T-cell (primary cell): ENCODE results near the gene TPPP. TPM values are rescaled to one million over a fixed set of nuclear protein-coding genes. Genes with fewer than 3 reads are reported as not detected.

Source experiments
- ATAC-seq, 4 experiments: fragments of 200-7000 bp in 3 of 4; fragments of 150-1000 bp in 1 of 4; cut with Tn5 transposase; replicated peaks in 1 of 4; 1 replicate in 3 of 4; 2 replicates in 1 of 4; pipeline ENCODE4 v1.10.0; 2021; ENCODE audit warnings: moderate library complexity in 3 of 4, mild to moderate bottlenecking in 2 of 4, moderate number of reproducible peaks in 1 of 4
- CTCF ChIA-PET, 2 donors: fragments of 300-600 bp; sonication (Branson Sonifier 250); formaldehyde crosslinking; loops; one replicate each; lab custom pipeline; 2022; ENCODE audit warnings: antibody characterized with exemption in 2 of 2; lab: Charles Lee
- POLR2A ChIA-PET, 2 donors: fragments of 300-600 bp; sonication (Branson Sonifier 250); formaldehyde crosslinking; loops; one replicate each; lab custom pipeline; 2022; ENCODE audit warnings: antibody characterized with exemption in 2 of 2; lab: Charles Lee
- DNase-seq, 35 experiments: peaks; one replicate each; pipeline versions ENCODE4 v3.0.0 to v3.0.0-alpha.2; 2013 to 2023
- H3K27ac ChIP-seq: one replicate; pipeline ENCODE4 v1.5.1; 2013; ENCODE audit warnings: low read length
- H3K27me3 ChIP-seq, 2 experiments: replicated peaks in 1 of 2; 1 replicate in 1 of 2; 2 replicates in 1 of 2; pipeline versions ENCODE4 v1.6.1 to v1.7.0; 2013; ENCODE audit warnings: low read length in 1 of 2, mixed read lengths in 1 of 2; ENCODE audit not compliant: control insufficient read depth in 2 of 2, insufficient read depth in 2 of 2; ENCODE audit errors: extremely low read depth in 1 of 2
- H3K36me3 ChIP-seq, 2 donors: 1 replicate in 1 of 2; 2 replicates in 1 of 2; pipeline versions ENCODE4 v1.6.1 to v1.7.0; 2013; ENCODE audit warnings: low read length in 1 of 2; ENCODE audit not compliant: control insufficient read depth in 2 of 2, insufficient read depth in 1 of 2; ENCODE audit errors: extremely low read depth in 1 of 2
- H3K4me1 ChIP-seq, 2 experiments: 1 replicate in 1 of 2; 2 replicates in 1 of 2; pipeline versions ENCODE4 v1.6.1 to v1.7.0; 2013; ENCODE audit warnings: low read length in 2 of 2, mixed read lengths in 1 of 2; ENCODE audit not compliant: insufficient read depth in 2 of 2, control insufficient read depth in 1 of 2; ENCODE audit errors: extremely low read depth in 1 of 2
- H3K4me3 ChIP-seq, 2 donors: 1 replicate in 1 of 2; 2 replicates in 1 of 2; pipeline versions ENCODE4 v1.5.1 to v1.7.0; 2013; ENCODE audit warnings: mild to moderate bottlenecking in 2 of 2, low read length in 1 of 2, moderate library complexity in 1 of 2; ENCODE audit not compliant: control insufficient read depth in 1 of 2; ENCODE audit errors: extremely low read depth in 1 of 2
- H3K9me3 ChIP-seq: 2 replicates; pipeline ENCODE4 v1.7.0; 2013
- H3K27ac Mint-ChIP-seq, 2 donors: one replicate each; pipeline ENCODE4 v1.8.0; 2020 to 2021; ENCODE audit warnings: mild to moderate bottlenecking in 2 of 2, mixed read lengths in 2 of 2
- H3K27me3 Mint-ChIP-seq, 2 donors: one replicate each; pipeline ENCODE4 v1.8.0; 2021 to 2022; ENCODE audit warnings: mixed read lengths in 2 of 2
- H3K36me3 Mint-ChIP-seq: one replicate; pipeline ENCODE4 v1.8.0; 2021; ENCODE audit warnings: mixed read lengths
- H3K4me1 Mint-ChIP-seq, 3 donors: one replicate each; pipeline ENCODE4 v1.8.0; 2020 to 2022; ENCODE audit warnings: mixed read lengths in 3 of 3, mild to moderate bottlenecking in 1 of 3
- H3K4me3 Mint-ChIP-seq, 3 donors: one replicate each; pipeline ENCODE4 v1.8.0; 2020 to 2022; ENCODE audit warnings: mild to moderate bottlenecking in 3 of 3, mixed read lengths in 3 of 3, moderate library complexity in 3 of 3
- H3K9me3 Mint-ChIP-seq, 3 donors: one replicate each; pipeline ENCODE4 v1.8.0; 2020 to 2022; ENCODE audit warnings: mixed read lengths in 3 of 3
- WGBS: methylation state at CpG from one replicate; pipeline ENCODE4 v1.1.5; 2013; ENCODE audit warnings: missing lambda C conversion rate; ENCODE audit not compliant: insufficient coverage; 5-methylcytosine and 5-hydroxymethylcytosine counted together
- total RNA-seq, 35 experiments: library from RNA in 6 of 35; stranded (reverse) in 6 of 35; fragments of 120-200 nt in 1 of 35; gene quantifications; one replicate each; pipeline versions ENCODE4 v1.2.1 to v1.2.4 and lab custom pipeline; 2013 to 2026

TPPP gene
- total RNA-seq, 5 donors from 2014 or later (not counting 1 experiment from before 2014, with no cell fraction given), result 0.73 to 8.2 (median 1.1) TPM

DNA sequence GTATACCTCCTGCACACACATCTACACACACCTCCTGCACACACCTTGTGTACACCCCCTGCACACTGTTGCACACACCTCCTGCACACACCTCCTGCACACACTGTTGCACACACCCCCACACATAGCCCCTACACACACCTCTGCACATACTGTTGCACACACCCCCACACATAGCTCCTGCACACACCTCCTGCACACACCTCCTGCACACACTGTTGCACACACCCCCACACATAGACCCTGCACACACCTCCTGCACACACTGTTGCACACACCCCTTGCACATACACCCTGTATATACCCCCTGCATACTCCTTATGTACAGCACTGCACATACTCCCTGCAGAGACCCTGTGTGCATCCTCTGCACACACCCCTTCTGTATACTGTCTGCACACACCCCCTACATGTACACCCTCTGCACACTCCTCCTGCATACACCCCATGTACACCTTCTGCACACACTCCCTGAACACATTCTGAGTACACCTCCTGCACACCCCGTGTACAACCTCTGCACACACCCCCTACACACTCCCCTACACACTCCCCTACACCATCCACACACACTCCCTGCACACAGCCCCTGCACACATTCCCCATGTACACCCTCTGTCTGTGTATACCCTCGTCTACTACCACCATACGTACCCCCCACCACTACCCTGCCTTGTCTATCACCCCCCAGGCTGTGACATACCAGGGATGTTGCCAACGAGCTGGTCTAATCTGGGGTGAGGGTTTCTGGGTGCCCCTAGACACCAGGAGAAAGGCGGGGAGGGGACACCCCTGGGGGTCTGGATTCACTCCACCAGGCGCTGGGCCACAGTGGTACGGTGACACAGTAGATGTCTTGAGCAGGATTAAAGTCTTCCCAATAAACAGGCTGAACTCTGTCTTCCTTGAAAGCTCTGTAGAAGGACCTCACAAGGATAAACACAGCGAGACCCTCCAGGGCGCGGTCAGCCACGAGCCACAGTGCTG lies 82.1 kb downstream of the TPPP start:
- no peak overlapping the region for H3K27ac ChIP-seq
- H3K4me1 ChIP-seq, result peaks cover 4 to 37% of the 10 kb centered on the region in 2 experiments
- no peaks in the 10 kb centered on the region for H3K36me3 ChIP-seq
- Mint-ChIP-seq H3K4me1 (peaks cover 41 to 58% (median 52%) of the 10 kb centered on the region in 3 donors), H3K27me3 (peaks cover 11 to 14% of the 10 kb centered on the region in 2 donors), H3K27ac (no peak overlapping the region), H3K9me3 (no peaks in the 10 kb centered on the region), H3K4me3 (peak overlapping the region; percentile 74 to 90 (median 80)), H3K36me3 (peaks cover 5% of the 10 kb centered on the region)
- peaks cover 0 to 29% of the 10 kb centered on the region in 2 experiments for H3K27me3 ChIP-seq
- DNase-seq, result peak in 3 of 35 experiments; percentile 4 to 11 (median 7)
- ATAC-seq, result no peak
- CTCF ChIA-PET, result no interaction called here
- POLR2A ChIA-PET, result no interaction called here
- H3K9me3 ChIP-seq, result no peaks in the 10 kb centered on the region
- H3K4me3 ChIP-seq, result peak overlapping the region; percentile 60 to 92
- WGBS, result 54% methylated on average over 5 of the region's 11 CpGs

DNA sequence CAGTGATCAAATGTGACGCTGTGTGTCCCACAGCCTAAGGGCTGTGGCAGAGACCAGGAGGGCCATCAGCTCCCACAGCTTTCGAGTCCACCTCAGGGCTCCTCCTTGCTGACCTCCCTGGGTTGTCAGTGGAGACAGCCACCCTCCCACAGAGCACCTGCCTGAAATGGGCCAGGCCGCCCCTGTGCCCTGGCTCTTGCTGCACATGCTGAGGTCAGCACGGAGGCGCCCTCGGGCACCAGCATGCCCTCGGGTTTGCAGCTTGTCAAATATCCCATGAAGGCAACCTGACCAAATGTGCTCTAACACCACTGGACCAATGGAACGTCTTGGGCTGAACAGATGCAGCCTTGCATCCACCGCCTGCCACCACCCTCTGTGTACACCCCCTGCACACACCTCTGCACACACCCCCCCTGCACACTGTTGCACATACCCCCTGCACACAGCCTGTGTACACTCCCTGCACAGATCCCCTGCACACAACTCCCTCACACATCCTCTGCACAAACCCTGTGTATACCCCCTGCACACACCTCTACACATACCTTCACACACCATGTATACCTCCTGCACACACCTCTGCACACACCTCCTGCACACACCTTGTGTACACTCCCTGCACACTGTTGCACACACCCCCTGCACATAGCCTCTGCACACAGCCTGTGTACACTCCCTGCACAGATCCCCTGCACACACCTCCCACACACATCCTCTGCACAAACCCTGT lies 83.0 kb downstream of the TPPP start:
- Histone ChIP-seq H3K4me3 (no peak overlapping the region), H3K27ac (no peak overlapping the region), H3K27me3 (peaks cover 0 to 34% of the 10 kb centered on the region in 2 experiments), H3K36me3 (no peaks in the 10 kb centered on the region), H3K4me1 (peaks cover 4 to 37% of the 10 kb centered on the region in 2 experiments), H3K9me3 (no peaks in the 10 kb centered on the region)
- peaks cover 35 to 50% (median 45%) of the 10 kb centered on the region in 3 donors for H3K4me1 Mint-ChIP-seq
- H3K9me3 Mint-ChIP-seq, result no peaks in the 10 kb centered on the region
- H3K36me3 Mint-ChIP-seq, result peaks cover 5% of the 10 kb centered on the region
- DNase-seq (peak in 1 of 35 experiments; percentile 3), ATAC-seq (no peak)
- H3K27ac Mint-ChIP-seq, result peak overlapping the region in 1 of 2 donors; percentile 5
- CTCF ChIA-PET, result no interaction called here
- H3K4me3 Mint-ChIP-seq, result peak overlapping the region in 2 of 3 donors; percentile 80 to 90
- peaks cover 14% of the 10 kb centered on the region in 2 donors for H3K27me3 Mint-ChIP-seq
- 79% methylated on average over 9 of the region's 9 CpGs for WGBS
- POLR2A ChIA-PET, result no interaction called here

Other genes with a start within 250 kb of the TPPP start
- gene SLC9A3, start 168.9 kb downstream of the TPPP start, total RNA-seq, result 1 to 10 TPM; 1.9 to 3.5 (median 2.5) TPM
- gene CEP72, start 81.0 kb downstream of the TPPP start, total RNA-seq, result 10 to 100 TPM; 13.9 to 25.8 (median 23.6) TPM
- 10 to 100 TPM in 1 of 5 donors, 1 to 10 TPM in 4; 2.1 to 20.6 (median 3.6) TPM for gene ZDHHC11B, start 91.4 kb upstream of the TPPP start, total RNA-seq
- gene ZDHHC11, start 157.6 kb upstream of the TPPP start, total RNA-seq, result 10 to 100 TPM in 3 of 5 donors, 1 to 10 TPM in 2; 6.5 to 38.0 (median 11.6) TPM
- 100 to 1,000 TPM in 1 of 5 donors, 10 to 100 TPM in 4; 78.3 to 127 (median 83.0) TPM for gene BRD9, start 199.4 kb upstream of the TPPP start, total RNA-seq
- gene TRIP13, start 199.5 kb upstream of the TPPP start, total RNA-seq, result 1 to 10 TPM in 2 of 5 donors, under 1 TPM in 3; 0.66 to 1.3 (median 0.95) TPM